Activated T-helper 2 cell treated with anti-CD3 and anti-CD28 coated beads, Interferon-gamma antibody, Interleukin-2, Interleukin-4, amounts not matched to agents 10 μg/mL and 5 μg/mL and 100 μg/mL, durations not matched to agents 14 hours and 24 hours and 36 hours (primary cell): ENCODE measurements around the gene PCDHGB7. TPM values are rescaled to one million over a fixed set of nuclear protein-coding genes. Genes with fewer than 3 reads are reported as not detected.
"Not testable (repeated sequence)": the region's sequence is repeated elsewhere in the genome, so short reads cannot be mapped to it uniquely, and the experiment has no call there.

Experiments
- DNase-seq: peaks from one replicate; pipeline ENCODE4 v3.0.0; 2021; ENCODE audit warnings: low spot score
- H3K27ac Mint-ChIP-seq: one replicate; pipeline ENCODE4 v1.8.0; 2021; ENCODE audit warnings: mixed read lengths
- H3K27me3 Mint-ChIP-seq: one replicate; pipeline ENCODE4 v1.8.0; 2021; ENCODE audit warnings: low read depth, mixed read lengths
- H3K36me3 Mint-ChIP-seq: one replicate; pipeline ENCODE4 v1.8.0; 2021; ENCODE audit warnings: low read depth, mixed read lengths
- H3K4me1 Mint-ChIP-seq: one replicate; pipeline ENCODE4 v1.8.0; 2021; ENCODE audit warnings: low read depth, mixed read lengths
- H3K4me3 Mint-ChIP-seq: one replicate; pipeline ENCODE4 v1.8.0; 2021; ENCODE audit warnings: low read depth, mild to moderate bottlenecking, moderate library complexity, mixed read lengths
- H3K9me3 Mint-ChIP-seq: one replicate; pipeline ENCODE4 v1.8.0; 2021; ENCODE audit warnings: mixed read lengths
- intact Hi-C: fragments of 100-400 bp; cut with micrococcal nuclease; formaldehyde crosslinking; loops from one replicate; pipeline ENCODE4 v1.15.1; 2023
- total RNA-seq: library from RNA; stranded (reverse); gene quantifications from 2 replicates; pipeline ENCODE4 v1.2.3, GENCODE V29; 2022

The PCDHGB7 gene
- total RNA-seq, 1 donor from 2014 or later = 0.23 TPM

DNA sequence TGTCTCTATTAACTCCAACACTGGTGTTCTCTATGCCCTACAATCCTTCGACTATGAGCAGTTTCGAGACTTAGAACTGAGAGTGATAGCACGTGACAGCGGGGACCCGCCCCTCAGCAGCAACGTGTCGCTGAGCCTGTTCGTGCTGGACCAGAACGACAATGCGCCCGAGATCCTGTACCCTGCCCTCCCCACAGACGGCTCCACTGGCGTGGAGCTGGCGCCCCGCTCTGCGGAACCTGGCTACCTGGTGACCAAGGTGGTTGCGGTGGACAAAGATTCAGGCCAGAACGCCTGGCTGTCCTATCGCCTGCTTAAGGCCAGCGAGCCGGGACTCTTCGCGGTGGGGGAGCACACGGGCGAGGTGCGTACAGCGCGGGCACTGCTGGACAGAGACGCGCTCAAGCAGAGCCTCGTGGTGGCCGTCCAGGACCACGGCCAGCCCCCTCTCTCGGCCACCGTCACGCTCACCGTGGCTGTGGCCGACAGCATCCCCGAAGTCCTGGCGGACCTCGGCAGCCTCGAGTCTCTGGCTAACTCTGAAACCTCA, 5.3 kb downstream of the PCDHGB7 start:
- DNase-seq = no peak
- H3K4me1 Mint-ChIP-seq = peaks cover 9% of the 10 kb centered on the region
- peaks cover 6% of the 10 kb centered on the region for H3K36me3 Mint-ChIP-seq
- no peak overlapping the region for H3K4me3 Mint-ChIP-seq
- peaks cover 54% of the 10 kb centered on the region for H3K27me3 Mint-ChIP-seq
- peaks cover 19% of the 10 kb centered on the region for H3K9me3 Mint-ChIP-seq
- intact Hi-C loops = loop anchor here (5.0 kb wide), 3 partner anchors 54 to 86 kb away; partner anchors contain the start of genes PCDHGA2, PCDHGA4, PCDHGB2 and PCDHGC3
- H3K27ac Mint-ChIP-seq = no peak overlapping the region

DNA sequence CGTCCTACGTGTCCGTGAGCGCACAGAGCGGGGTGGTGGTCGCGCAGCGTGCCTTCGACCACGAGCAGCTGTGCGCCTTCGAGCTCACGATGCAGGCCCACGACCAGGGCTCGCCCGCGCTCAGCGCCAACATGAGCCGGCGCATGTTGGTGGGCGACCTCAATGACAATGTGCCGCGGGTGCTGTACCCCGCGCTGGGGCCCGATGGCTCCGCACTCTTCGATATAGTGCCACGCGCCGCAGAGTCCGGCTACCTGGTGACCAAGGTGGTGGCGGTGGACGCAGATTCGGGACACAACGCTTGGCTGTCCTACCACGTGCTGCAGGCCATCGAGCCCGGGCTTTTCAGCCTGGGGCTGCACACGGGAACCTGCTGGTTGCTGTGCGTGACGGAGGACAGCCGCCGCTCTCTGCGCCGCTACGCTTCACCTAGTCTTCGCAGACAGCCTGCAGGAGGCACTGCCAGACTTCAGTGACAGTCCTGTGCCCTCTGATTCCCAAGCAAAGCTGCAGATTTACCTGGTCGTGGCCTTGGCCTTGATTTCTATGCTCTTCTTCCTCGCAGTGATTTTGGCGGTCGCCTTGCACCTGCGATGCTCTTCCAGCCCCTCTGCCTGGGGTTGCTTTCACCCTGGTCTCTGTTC, 10.4 kb downstream of the PCDHGB7 start:
- DNase-seq = no peak
- H3K4me3 Mint-ChIP-seq = no peak overlapping the region
- H3K9me3 Mint-ChIP-seq = peaks cover 19% of the 10 kb centered on the region
- peaks cover 2% of the 10 kb centered on the region for H3K4me1 Mint-ChIP-seq
- H3K36me3 Mint-ChIP-seq = peaks cover 2% of the 10 kb centered on the region
- H3K27ac Mint-ChIP-seq = no peak overlapping the region
- peaks cover 33% of the 10 kb centered on the region for H3K27me3 Mint-ChIP-seq
- intact Hi-C loops = no loop called here

DNA sequence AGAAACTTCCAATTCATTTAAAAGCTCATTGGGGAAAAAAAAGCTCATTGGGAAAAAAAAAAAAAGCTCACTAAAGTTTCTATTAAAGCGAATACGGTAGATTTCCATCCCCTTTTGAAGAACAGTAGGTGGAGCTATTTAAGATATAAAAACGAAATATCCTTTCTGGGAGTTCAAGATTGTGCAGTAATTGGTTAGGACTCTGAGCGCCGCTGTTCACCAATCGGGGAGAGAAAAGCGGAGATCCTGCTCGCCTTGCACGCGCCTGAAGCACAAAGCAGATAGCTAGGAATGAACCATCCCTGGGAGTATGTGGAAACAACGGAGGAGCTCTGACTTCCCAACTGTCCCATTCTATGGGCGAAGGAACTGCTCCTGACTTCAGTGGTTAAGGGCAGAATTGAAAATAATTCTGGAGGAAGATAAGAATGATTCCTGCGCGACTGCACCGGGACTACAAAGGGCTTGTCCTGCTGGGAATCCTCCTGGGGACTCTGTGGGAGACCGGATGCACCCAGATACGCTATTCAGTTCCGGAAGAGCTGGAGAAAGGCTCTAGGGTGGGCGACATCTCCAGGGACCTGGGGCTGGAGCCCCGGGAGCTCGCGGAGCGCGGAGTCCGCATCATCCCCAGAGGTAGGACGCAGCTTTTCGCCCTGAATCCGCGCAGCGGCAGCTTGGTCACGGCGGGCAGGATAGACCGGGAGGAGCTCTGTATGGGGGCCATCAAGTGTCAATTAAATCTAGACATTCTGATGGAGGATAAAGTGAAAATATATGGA, 13.0 kb downstream of the PCDHGB7 start, which contains the start of gene PCDHGA12:
Gene PCDHGA12 (plus strand): TSS at position 176 of the 782 bp plus-strand sequence. CDS start 253 bp downstream, at position 429.
- no peak within 1 kb of the TSS for H3K27ac Mint-ChIP-seq

DNA sequence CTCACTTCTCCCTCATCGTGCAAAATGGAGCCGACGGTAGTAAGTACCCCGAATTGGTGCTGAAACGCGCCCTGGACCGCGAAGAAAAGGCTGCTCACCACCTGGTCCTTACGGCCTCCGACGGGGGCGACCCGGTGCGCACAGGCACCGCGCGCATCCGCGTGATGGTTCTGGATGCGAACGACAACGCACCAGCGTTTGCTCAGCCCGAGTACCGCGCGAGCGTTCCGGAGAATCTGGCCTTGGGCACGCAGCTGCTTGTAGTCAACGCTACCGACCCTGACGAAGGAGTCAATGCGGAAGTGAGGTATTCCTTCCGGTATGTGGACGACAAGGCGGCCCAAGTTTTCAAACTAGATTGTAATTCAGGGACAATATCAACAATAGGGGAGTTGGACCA, 13.8 kb downstream of the PCDHGB7 start:
- H3K36me3 Mint-ChIP-seq = peaks cover 2% of the 10 kb centered on the region
- no peak for DNase-seq
- no peak overlapping the region for H3K4me3 Mint-ChIP-seq
- H3K27me3 Mint-ChIP-seq = peaks cover 24% of the 10 kb centered on the region
- H3K4me1 Mint-ChIP-seq = peaks cover 2% of the 10 kb centered on the region
- peaks cover 19% of the 10 kb centered on the region for H3K9me3 Mint-ChIP-seq
- no peak overlapping the region for H3K27ac Mint-ChIP-seq
- intact Hi-C loops = no loop called here

More for the DNA sequence above, 13.0 kb downstream of the PCDHGB7 start, which contains the start of gene PCDHGA12:
- H3K4me1 Mint-ChIP-seq = peaks cover 2% of the 10 kb centered on the region
- no peak for DNase-seq
- peaks cover 19% of the 10 kb centered on the region for H3K9me3 Mint-ChIP-seq
- H3K4me3 Mint-ChIP-seq = peak within 1 kb of the TSS; percentile 63
- H3K36me3 Mint-ChIP-seq = peaks cover 2% of the 10 kb centered on the region
- peaks cover 24% of the 10 kb centered on the region for H3K27me3 Mint-ChIP-seq
- intact Hi-C loops = no loop called here

DNA sequence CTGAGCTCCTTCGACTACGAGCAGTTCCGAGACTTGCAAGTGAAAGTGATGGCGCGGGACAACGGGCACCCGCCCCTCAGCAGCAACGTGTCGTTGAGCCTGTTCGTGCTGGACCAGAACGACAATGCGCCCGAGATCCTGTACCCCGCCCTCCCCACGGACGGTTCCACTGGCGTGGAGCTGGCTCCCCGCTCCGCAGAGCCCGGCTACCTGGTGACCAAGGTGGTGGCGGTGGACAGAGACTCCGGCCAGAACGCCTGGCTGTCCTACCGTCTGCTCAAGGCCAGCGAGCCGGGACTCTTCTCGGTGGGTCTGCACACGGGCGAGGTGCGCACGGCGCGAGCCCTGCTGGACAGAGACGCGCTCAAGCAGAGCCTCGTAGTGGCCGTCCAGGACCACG, 14.8 kb downstream of the PCDHGB7 start:
- H3K4me1 Mint-ChIP-seq, intact Hi-C loops, H3K4me3 Mint-ChIP-seq, H3K36me3 Mint-ChIP-seq, DNase-seq, H3K27ac Mint-ChIP-seq: not testable (repeated sequence)
- peaks cover 19% of the 10 kb centered on the region for H3K9me3 Mint-ChIP-seq
- H3K27me3 Mint-ChIP-seq = peaks cover 25% of the 10 kb centered on the region

DNA sequence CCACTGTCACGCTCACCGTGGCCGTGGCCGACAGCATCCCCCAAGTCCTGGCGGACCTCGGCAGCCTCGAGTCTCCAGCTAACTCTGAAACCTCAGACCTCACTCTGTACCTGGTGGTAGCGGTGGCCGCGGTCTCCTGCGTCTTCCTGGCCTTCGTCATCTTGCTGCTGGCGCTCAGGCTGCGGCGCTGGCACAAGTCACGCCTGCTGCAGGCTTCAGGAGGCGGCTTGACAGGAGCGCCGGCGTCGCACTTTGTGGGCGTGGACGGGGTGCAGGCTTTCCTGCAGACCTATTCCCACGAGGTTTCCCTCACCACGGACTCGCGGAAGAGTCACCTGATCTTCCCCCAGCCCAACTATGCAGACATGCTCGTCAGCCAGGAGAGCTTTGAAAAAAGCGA, 15.2 kb downstream of the PCDHGB7 start:
- H3K36me3 Mint-ChIP-seq, intact Hi-C loops: not testable (repeated sequence)
- peaks cover 19% of the 10 kb centered on the region for H3K9me3 Mint-ChIP-seq

DNA sequence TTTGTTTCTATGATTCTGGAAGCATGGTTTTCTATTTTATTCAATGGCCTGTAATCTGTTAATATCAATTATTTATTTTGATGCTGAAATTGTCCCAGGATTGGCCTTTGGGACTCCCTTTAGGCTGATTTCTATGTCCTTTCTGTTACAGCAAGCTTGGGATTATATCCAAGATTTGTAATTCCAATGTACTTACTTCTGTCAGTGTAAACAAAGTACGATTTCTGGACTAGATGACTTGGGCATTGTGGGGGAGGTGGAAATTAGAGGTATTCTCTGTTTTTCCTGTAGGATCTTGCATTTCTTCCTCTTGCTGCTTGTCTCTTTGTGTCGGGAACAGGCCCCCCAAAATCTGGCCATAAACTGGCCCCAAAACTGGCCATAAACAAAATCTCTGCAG, 16.5 kb downstream of the PCDHGB7 start:
- Mint-ChIP-seq H3K9me3 (peaks cover 15% of the 10 kb centered on the region), H3K36me3 (peaks cover 2% of the 10 kb centered on the region), H3K27ac (no peak overlapping the region), H3K27me3 (peaks cover 22% of the 10 kb centered on the region), H3K4me3 (no peak overlapping the region), H3K4me1 (peaks cover 2% of the 10 kb centered on the region)
- DNase-seq = no peak
- intact Hi-C loops = no loop called here

More for the DNA sequence above, 15.2 kb downstream of the PCDHGB7 start:
- DNase-seq, H3K4me3 Mint-ChIP-seq, H3K27ac Mint-ChIP-seq, H3K4me1 Mint-ChIP-seq: not testable (repeated sequence)
- peaks cover 25% of the 10 kb centered on the region for H3K27me3 Mint-ChIP-seq

DNA sequence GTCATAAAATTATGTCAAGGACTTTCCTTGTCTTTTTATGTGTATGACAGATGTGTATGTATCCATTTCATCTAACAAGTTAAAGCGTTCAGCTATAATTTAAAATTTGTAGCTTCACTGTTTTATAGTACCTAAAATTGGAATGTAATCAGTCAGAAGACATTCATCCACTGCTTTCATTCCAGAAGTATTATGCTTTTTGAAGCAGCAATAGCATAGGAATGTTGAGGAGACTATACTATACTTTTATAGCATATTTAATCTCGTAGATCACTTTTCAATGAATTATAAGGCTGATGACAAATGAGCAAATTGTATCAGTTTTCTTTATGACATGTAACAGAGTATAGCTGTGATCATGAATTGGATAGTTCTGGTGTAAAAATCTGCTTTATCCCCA, 19.7 kb downstream of the PCDHGB7 start:
- no peaks in the 10 kb centered on the region for H3K36me3 Mint-ChIP-seq

DNA sequence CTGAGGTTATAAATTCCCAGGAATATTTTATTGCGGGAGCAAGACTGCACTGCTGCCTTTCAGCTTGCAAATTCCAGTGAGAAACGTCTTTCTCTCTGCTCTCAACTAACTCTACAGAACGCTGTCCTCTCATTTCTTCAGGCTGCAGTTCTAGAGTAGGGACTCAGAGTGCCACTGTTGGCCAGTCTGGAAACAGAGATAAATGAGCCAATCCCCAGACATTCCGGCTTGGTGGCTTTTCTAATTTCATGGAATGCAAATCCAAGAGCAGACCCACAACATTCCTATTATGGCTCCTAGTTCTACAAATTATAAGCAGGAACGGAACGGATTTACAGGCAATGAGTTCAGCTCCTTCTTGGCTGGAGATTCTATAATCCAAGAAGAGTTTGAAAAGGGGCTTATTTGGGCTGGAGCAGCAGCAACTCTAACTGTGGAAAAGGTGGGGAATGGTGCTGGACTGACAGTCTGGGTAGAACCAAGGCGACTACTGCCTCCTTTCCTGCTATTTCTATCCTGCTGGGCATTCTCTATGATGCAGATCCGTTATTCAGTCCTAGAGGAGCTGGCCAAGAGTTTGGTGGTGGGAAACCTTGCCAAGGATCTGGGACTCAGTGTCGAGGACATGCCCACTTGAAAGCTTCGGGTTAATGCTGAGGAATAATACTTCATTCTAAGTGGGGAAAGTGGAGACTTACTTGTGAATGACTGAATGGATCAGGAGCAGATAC, 22.1 kb downstream of the PCDHGB7 start:
- intact Hi-C loops = no loop called here
- no peaks in the 10 kb centered on the region for H3K4me1 Mint-ChIP-seq
- no peaks in the 10 kb centered on the region for H3K36me3 Mint-ChIP-seq
- no peak overlapping the region for H3K4me3 Mint-ChIP-seq
- no peak for DNase-seq
- no peak overlapping the region for H3K27ac Mint-ChIP-seq
- peaks cover 6% of the 10 kb centered on the region for H3K9me3 Mint-ChIP-seq
- H3K27me3 Mint-ChIP-seq = peaks cover 1% of the 10 kb centered on the region

More for the DNA sequence above, 19.7 kb downstream of the PCDHGB7 start:
- no peaks in the 10 kb centered on the region for H3K4me1 Mint-ChIP-seq
- no peak overlapping the region for H3K4me3 Mint-ChIP-seq
- peaks cover 7% of the 10 kb centered on the region for H3K27me3 Mint-ChIP-seq
- H3K9me3 Mint-ChIP-seq = peaks cover 2% of the 10 kb centered on the region
- intact Hi-C loops = no loop called here
- DNase-seq = no peak
- H3K27ac Mint-ChIP-seq = no peak overlapping the region

DNA sequence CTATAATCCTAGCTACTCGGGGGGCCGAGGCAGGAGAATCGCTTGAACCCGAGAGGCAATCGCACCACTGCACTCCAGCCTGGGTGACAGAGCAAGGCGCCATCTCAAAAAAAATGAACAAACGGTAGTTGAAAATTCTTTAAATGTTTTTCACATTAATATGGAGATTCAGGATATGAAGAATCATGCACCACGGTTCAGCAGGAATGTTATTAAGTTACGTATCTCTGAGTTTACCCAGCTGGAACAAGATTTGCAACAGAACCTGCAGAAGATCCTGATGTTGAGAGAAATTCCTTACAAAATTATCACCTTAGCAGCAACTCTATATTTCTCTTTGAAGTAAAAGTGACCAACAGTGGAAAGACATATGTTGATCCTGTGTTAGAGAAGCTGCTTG, 22.9 kb downstream of the PCDHGB7 start:
- intact Hi-C loops = no loop called here
- Mint-ChIP-seq H3K27me3 (peaks cover 1% of the 10 kb centered on the region), H3K4me3 (no peak overlapping the region), H3K9me3 (peaks cover 6% of the 10 kb centered on the region), H3K27ac (no peak overlapping the region), H3K36me3 (no peaks in the 10 kb centered on the region), H3K4me1 (no peaks in the 10 kb centered on the region)
- DNase-seq = no peak

DNA sequence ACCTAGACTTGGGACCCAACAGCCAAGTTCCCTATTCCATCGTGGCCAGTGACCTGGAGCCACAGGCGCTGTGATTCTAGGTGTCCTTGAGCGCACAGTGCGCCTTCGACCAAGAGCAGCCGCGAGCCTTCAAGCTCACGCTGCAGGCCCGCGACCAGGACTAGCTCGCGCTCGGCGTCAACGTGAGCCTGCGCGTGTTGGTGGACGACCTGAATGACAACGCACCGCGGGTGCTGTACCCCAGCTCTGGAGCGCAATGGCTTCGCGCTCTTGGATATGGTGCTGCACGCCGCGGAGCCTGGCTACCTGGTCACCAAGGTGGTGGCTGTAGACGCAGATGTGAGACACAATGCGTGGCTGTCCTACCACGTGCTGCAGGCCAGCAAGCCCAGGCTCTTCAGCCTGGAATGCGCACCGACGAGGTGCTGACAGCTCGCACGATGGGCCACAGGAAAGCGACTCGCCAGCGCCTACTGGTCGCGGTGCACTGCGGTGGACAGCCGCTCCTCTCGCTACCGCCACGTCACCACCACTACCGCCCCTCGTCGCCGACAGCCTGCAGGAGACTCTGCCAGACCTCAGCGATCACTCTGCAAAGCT, 24.2 kb downstream of the PCDHGB7 start:
- peaks cover under 1% of the 10 kb centered on the region for H3K27me3 Mint-ChIP-seq
- no peak for DNase-seq
- H3K27ac Mint-ChIP-seq = no peak overlapping the region
- intact Hi-C loops = no loop called here
- no peak overlapping the region for H3K4me3 Mint-ChIP-seq
- H3K9me3 Mint-ChIP-seq = peaks cover 6% of the 10 kb centered on the region
- no peaks in the 10 kb centered on the region for H3K4me1 Mint-ChIP-seq
- no peaks in the 10 kb centered on the region for H3K36me3 Mint-ChIP-seq

DNA sequence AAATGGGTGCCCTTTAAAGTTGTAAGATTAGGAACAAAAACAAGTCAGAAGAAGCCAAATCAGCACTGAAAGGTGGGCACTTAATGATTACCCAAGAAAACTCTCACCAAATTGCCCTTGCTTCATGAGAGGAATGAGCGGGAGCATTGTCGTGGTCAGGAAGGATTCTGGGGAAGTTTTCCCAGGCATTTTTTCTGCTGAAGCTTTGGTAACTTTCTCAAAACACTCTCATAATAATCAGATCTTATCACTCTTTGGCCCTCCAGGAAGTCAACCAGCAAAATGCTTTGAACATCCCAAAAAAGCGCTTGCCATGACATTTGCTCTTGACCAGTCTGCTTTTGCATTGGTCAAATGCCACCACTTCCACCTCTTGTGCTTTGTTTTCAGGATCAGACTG, 47.9 kb downstream of the PCDHGB7 start:
- H3K9me3 Mint-ChIP-seq = no peaks in the 10 kb centered on the region
- H3K4me1 Mint-ChIP-seq = no peaks in the 10 kb centered on the region
- H3K36me3 Mint-ChIP-seq = no peaks in the 10 kb centered on the region
- H3K27ac Mint-ChIP-seq = no peak overlapping the region
- intact Hi-C loops = no loop called here
- no peak overlapping the region for H3K4me3 Mint-ChIP-seq
- H3K27me3 Mint-ChIP-seq = peaks cover 2% of the 10 kb centered on the region
- no peak for DNase-seq
